Ishikawa (cell line): ENCODE measurements around the gene ZXDC.

Experiments
- RAD21 ChIP-seq: IDR thresholded peaks from 2 replicates; pipeline ENCODE4 v1.6.1; 2012; ENCODE audit warnings: low read depth
- TF ChIP-seq, protein P1 (sequence below): IDR thresholded peaks from 2 replicates; pipeline ENCODE4 v1.6.1; 2012; ENCODE audit warnings: low read depth, mild to moderate bottlenecking

DNA sequence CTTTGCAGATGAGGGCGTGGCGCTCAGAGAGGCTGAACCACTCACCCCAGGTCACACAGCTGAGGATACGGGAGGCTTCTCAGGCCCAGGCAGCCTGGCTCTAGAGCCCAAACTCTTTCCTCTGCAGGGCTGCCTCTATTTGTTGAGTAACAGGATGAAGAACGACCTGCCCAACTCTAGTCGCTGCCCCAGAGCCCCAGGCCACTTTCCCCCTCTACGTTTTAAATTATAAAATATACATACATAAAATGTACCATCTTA is 19.2 kb upstream of the ZXDC start:
- TF ChIP-seq, protein P1, sequence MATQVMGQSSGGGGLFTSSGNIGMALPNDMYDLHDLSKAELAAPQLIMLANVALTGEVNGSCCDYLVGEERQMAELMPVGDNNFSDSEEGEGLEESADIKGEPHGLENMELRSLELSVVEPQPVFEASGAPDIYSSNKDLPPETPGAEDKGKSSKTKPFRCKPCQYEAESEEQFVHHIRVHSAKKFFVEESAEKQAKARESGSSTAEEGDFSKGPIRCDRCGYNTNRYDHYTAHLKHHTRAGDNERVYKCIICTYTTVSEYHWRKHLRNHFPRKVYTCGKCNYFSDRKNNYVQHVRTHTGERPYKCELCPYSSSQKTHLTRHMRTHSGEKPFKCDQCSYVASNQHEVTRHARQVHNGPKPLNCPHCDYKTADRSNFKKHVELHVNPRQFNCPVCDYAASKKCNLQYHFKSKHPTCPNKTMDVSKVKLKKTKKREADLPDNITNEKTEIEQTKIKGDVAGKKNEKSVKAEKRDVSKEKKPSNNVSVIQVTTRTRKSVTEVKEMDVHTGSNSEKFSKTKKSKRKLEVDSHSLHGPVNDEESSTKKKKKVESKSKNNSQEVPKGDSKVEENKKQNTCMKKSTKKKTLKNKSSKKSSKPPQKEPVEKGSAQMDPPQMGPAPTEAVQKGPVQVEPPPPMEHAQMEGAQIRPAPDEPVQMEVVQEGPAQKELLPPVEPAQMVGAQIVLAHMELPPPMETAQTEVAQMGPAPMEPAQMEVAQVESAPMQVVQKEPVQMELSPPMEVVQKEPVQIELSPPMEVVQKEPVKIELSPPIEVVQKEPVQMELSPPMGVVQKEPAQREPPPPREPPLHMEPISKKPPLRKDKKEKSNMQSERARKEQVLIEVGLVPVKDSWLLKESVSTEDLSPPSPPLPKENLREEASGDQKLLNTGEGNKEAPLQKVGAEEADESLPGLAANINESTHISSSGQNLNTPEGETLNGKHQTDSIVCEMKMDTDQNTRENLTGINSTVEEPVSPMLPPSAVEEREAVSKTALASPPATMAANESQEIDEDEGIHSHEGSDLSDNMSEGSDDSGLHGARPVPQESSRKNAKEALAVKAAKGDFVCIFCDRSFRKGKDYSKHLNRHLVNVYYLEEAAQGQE: no peak
- no peak for TF ChIP-seq RAD21
